ENCODE measurements around the gene PPM1K. TPM values are rescaled to one million over a fixed set of nuclear protein-coding genes. Genes with fewer than 3 reads are reported as not detected.
"Not testable (repeated sequence)": the region's sequence is repeated elsewhere in the genome, so short reads cannot be mapped to it uniquely, and the experiment has no call there.

PPM1K gene
- 22.9 TPM for polyA plus RNA-seq (2012; ENCODE audit: missing spikeins)

GRCh38 chr4:88284439-88285234, at the start of gene PPM1K:
PPM1K (minus strand) TSS chr4:88284561; CDS start chr4:88278583, 5,978 bp downstream.
- peak; percentile 78 for DNase-seq (ENCODE audit: insufficient read length)
- FAIRE-seq: peak; percentile 98
- peak; percentile 10; the same call in 1 of the 2 replicates for TF ChIP-seq POLR2AphosphoS5 (IDR thresholded peaks at IDR 0.05; ENCODE audit: low read depth, low read length)
- TF ChIP-seq TAF1 (IDR thresholded peaks at IDR 0.05; ENCODE audit: borderline replicate concordance, low read depth, low read length): peak; percentile 45; the same call in 1 of the 2 replicates
- TF ChIP-seq POLR2A (IDR thresholded peaks at IDR 0.05; ENCODE audit: low read depth, low read length): peak; percentile 34; the same call in 1 of the 2 replicates

DNA sequence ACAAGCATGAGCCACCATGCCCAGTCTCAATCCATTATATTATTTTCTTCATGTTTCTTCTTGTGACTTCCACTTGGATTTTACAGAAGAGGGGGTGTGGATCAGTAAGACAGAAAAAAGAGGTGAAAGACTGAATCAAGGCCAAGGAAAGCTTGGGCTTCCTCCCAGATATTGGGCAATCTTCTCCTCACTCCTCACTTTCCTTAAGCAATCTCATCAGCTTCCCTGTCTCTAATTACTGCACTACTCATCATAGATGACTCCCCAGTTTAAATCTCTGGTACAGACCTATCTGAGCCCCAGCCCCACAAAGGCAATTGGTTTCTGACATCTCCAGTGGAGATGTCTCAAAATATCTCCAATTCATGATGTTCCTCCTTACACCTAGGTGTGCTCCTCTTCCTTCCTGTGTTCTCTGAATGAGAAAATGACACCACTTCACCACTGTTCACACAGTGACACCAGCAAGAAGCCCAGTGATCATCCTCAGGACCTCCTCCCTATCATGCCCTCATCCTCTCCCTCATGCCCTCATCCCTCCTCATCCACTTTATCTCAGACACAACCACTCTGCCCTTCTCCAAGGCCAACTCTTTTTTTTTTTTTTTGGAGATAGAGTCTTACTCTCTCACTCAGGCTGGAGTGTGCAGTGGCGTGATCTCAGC, 49.5 kb upstream of the PPM1K start:
- TF ChIP-seq POLR2A (IDR thresholded peaks at IDR 0.05; ENCODE audit: low read depth, low read length): no peak
- no peak for TF ChIP-seq POLR2AphosphoS5 (IDR thresholded peaks at IDR 0.05; ENCODE audit: low read depth, low read length)
- TF ChIP-seq TAF1 (IDR thresholded peaks at IDR 0.05; ENCODE audit: borderline replicate concordance, low read depth, low read length): no peak
- FAIRE-seq: no peak

DNA sequence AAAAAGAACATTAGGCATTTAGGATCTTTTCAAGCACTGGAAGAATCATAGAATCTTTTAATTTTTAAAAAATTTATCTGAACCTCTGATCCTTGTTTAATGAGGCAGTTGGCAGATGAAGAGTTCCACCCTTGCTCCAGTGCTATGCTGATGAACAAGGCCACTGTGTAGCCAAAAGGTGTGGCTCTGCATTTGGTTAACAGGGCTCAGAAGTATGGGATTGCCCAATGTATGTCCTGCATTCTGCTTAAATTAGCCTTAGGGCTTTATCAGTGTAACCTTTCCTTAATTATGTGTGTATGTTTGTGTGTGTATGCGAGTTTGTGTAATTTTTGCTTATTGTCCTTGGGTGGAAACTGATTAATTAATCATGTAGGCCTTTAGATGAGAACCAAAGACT, 43.3 kb upstream of the PPM1K start:
- no peak for DNase-seq (ENCODE audit: insufficient read length)
- FAIRE-seq: no peak
- no peak for TF ChIP-seq POLR2A (IDR thresholded peaks at IDR 0.05; ENCODE audit: low read depth, low read length)
- TF ChIP-seq POLR2AphosphoS5 (IDR thresholded peaks at IDR 0.05; ENCODE audit: low read depth, low read length): no peak
- TF ChIP-seq TAF1 (IDR thresholded peaks at IDR 0.05; ENCODE audit: borderline replicate concordance, low read depth, low read length): no peak

More for the DNA sequence above, 49.5 kb upstream of the PPM1K start:
- no peak for DNase-seq (ENCODE audit: insufficient read length)

GRCh38 chr4:88320780-88321373, 36.5 kb upstream of the PPM1K start:
- TF ChIP-seq POLR2A (IDR thresholded peaks at IDR 0.05; ENCODE audit: low read depth, low read length) (peak; percentile 59), TAF1 (IDR thresholded peaks at IDR 0.05; ENCODE audit: borderline replicate concordance, low read depth, low read length) (0 out of 2 replicates have a peak, but pooled peaks have one; percentile 25), POLR2AphosphoS5 (IDR thresholded peaks at IDR 0.05; ENCODE audit: low read depth, low read length) (0 out of 2 replicates have a peak, but pooled peaks have one; percentile 34)
- peak; percentile 43 for DNase-seq (ENCODE audit: insufficient read length)
- FAIRE-seq: peak; percentile 99

- TF ChIP-seq TAF1 (IDR thresholded peaks at IDR 0.05; ENCODE audit: borderline replicate concordance, low read depth, low read length): no peak
- TF ChIP-seq POLR2A (IDR thresholded peaks at IDR 0.05; ENCODE audit: low read depth, low read length): no peak
- no peak for TF ChIP-seq POLR2AphosphoS5 (IDR thresholded peaks at IDR 0.05; ENCODE audit: low read depth, low read length)
- FAIRE-seq (no peak), DNase-seq (ENCODE audit: insufficient read length) (no peak)
Measured at GRCh38 chr4:88320224-88320779, 35.9 kb upstream of the PPM1K start.

DNA sequence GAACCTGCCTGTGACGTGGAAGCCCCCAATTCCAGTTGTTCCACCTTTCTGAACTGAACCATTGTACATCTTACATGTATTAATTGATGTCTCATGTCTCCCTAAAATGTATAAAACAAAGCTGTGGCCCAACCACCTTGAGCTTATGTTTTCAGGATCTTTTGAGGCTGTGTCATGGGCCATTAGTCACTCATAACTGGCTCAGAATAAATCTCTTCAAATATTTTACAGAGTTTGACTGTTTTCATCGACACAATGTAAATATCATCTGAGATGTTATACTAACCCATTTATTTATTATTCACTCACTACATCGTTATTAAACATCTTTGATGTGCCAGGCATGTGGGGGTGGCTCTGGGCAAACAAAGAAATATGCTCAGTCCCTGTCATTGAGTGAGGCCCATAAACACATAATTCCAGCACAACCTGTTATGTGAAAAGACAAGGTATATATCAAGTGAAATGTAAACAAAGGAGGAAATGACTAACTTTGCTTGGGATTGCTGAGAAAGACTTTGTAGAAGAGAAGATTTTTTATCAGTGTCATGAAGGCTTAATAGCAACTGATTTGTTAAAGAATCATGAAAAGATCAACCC, 34.5 kb upstream of the PPM1K start:
- no peak for TF ChIP-seq POLR2AphosphoS5 (IDR thresholded peaks at IDR 0.05; ENCODE audit: low read depth, low read length)
- no peak for TF ChIP-seq POLR2A (IDR thresholded peaks at IDR 0.05; ENCODE audit: low read depth, low read length)
- no peak for TF ChIP-seq TAF1 (IDR thresholded peaks at IDR 0.05; ENCODE audit: borderline replicate concordance, low read depth, low read length)
- DNase-seq (ENCODE audit: insufficient read length): no peak
- peak; percentile 21 for FAIRE-seq

DNA sequence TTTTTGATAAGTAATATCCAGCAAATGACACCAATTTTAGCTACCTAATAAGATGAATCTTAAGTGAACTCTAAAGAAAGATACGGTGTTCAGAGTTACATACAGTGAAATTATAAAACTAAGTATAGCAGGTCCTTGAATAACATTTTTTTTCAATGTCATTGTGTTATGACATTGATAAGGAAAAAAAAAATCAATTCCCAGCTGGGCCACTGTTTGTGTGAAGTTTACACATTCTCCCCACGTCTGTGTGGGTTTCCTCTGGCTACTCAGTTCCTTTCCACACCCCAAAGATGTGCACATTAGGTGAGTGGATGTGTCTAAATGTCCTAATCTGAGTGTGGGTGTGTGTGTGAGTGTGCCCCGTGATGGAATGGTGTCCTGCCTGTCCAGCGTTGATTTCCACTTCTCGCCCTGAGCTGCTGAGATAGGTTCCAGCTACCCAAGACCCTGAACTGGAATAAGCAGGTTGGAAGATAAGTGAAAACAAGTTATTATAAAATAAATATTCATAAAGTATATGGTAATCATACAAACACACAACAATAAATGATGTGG, 31.2 kb upstream of the PPM1K start:
- no peak for FAIRE-seq
- TF ChIP-seq POLR2AphosphoS5 (IDR thresholded peaks at IDR 0.05; ENCODE audit: low read depth, low read length) (no peak), TAF1 (IDR thresholded peaks at IDR 0.05; ENCODE audit: borderline replicate concordance, low read depth, low read length) (no peak), POLR2A (IDR thresholded peaks at IDR 0.05; ENCODE audit: low read depth, low read length) (no peak)
- DNase-seq (ENCODE audit: insufficient read length): no peak

DNA sequence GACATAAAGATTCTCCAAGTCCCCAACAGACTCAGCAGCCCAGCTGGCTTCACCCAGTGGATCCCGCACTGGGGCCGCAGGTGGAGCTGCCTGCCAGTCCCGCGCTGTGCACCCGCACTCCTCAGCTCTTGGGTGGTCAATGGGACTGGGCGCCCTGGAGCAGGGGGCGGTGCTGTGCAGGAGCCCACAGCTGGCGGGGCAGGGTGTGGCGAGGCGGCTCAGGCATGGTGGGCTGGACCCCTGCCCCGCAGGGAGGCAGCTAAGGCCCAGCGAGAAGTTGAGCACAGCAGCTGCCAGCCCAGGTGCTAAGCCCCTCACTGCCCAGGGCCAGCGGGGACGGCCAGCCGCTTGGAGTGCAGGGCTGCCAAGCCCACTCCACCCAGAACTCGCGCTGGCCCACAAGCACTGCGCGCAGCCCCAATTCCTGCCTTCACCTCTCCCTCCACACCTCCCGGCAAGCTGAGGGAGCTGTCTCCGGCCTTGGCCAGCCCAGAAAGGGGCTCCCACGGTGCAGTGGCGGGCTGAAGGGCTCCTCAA, 28.8 kb upstream of the PPM1K start:
- not testable (repeated sequence) for DNase-seq (ENCODE audit: insufficient read length); FAIRE-seq

GRCh38 chr4:88308587-88308986, 24.2 kb upstream of the PPM1K start:
- TF ChIP-seq POLR2A (IDR thresholded peaks at IDR 0.05; ENCODE audit: low read depth, low read length) (no peak), TAF1 (IDR thresholded peaks at IDR 0.05; ENCODE audit: borderline replicate concordance, low read depth, low read length) (no peak), POLR2AphosphoS5 (IDR thresholded peaks at IDR 0.05; ENCODE audit: low read depth, low read length) (no peak)
- FAIRE-seq: no peak
- no peak for DNase-seq (ENCODE audit: insufficient read length)

DNA sequence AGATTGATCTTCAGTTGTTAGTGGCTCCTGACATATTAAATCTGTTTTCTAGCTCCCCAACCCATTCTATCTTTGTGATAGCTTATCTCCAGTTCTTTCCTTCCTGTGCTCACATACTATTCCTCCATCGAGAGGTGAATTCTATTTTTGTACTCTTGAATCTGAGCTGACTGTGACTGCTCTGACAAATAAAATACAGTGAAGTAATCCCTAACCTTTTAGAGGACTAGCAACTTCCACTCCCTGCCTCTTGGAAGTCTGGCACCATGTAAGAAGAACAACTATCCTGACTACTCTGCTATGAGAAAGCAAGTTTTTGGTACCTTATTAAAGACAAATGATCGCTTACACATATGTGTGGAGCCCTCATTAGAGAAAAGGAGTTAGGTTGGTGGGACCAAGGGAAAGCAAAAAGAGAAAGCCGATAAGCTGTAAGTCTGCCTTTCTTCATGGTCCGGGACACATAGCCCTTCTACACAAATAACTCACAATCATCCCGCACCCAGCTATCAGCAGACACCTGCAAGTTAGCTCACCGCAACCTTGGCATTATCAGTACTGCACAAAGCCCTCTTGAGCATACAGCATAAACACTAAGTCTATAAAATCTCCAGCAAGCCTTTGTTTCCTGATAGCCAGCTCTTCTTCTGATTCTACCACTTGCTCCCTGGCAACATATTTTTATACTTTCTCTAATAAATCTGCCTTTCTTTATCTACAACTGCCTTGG, 13.5 kb upstream of the PPM1K start:
- DNase-seq (ENCODE audit: insufficient read length) (no peak), FAIRE-seq (no peak)
- no peak for TF ChIP-seq POLR2A (IDR thresholded peaks at IDR 0.05; ENCODE audit: low read depth, low read length)
- no peak for TF ChIP-seq TAF1 (IDR thresholded peaks at IDR 0.05; ENCODE audit: borderline replicate concordance, low read depth, low read length)
- TF ChIP-seq POLR2AphosphoS5 (IDR thresholded peaks at IDR 0.05; ENCODE audit: low read depth, low read length): no peak
